ENCODE results near the gene NDRG4. TPM values are rescaled to one million over a fixed set of nuclear protein-coding genes. Genes with fewer than 3 reads are reported as not detected.

The NDRG4 gene
- total RNA-seq, 2 experiments from 2014 or later: 0.83 to 1.2 TPM

DNA sequence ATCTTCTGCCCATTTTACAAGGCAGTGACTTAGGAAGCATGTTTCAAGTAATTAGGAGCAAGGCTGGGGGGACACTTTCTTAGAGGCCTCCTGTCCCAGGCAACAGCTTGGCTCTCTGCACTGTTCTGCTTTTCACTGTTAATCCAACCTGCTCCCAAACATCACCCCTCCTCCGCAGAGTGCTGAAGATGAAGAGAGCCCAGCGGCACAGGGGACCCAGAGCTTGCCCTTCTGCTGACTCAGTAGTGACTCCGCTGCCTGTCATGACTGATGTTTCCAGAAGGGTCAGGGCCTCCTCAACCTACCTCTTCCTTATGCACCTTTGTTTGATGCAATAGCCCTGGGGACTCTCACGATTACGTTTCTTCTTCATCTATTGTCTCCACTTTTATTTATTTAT, 38.9 kb upstream of the NDRG4 start:
- Mint-ChIP-seq H3K36me3 (ENCODE audit: low read depth) (no peaks in the 10 kb centered on the region), H3K9me3 (no peaks in the 10 kb centered on the region), H3K4me1 (peaks cover 13% of the 10 kb centered on the region), H3K27ac (no peak overlapping the region), H3K4me3 (no peak overlapping the region), H3K27me3 (peaks cover 34% of the 10 kb centered on the region)
- POLR2A ChIA-PET: no interaction called here
- no peak for DNase-seq
- CTCF ChIA-PET: interaction anchor here (1.1 kb wide), 1 partner anchor 35 kb away, joined by 3 read pairs; no protein-coding TSS in a partner anchor

DNA sequence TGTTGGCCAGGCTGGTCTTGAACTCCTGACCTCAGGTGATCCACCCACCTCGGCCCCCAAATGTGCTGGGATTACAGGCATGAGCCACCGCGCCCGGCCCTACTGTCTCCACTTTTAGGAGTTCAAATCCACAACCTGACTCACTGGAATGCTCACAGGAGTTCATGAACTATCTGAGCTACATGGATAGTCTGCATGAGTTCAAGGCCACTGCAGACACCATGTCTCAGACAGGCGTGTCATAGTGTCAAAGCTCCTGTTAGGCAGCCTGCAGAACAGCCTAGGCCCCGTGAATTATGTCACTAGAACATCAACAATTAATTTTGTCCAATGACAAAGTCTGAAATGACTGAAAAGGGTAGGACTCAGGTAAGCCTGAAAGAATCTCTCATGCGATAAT, 38.3 kb upstream of the NDRG4 start:
- Mint-ChIP-seq H3K27me3 (peaks cover 40% of the 10 kb centered on the region), H3K9me3 (no peaks in the 10 kb centered on the region), H3K4me1 (peaks cover 13% of the 10 kb centered on the region), H3K4me3 (no peak overlapping the region), H3K27ac (no peak overlapping the region), H3K36me3 (ENCODE audit: low read depth) (no peaks in the 10 kb centered on the region)
- POLR2A ChIA-PET: no interaction called here
- DNase-seq: no peak
- CTCF ChIA-PET: interaction anchor here (1.0 to 1.1 kb wide), 2 partner anchors 26 to 35 kb away, joined by 3 read pairs; no protein-coding TSS in a partner anchor

DNA sequence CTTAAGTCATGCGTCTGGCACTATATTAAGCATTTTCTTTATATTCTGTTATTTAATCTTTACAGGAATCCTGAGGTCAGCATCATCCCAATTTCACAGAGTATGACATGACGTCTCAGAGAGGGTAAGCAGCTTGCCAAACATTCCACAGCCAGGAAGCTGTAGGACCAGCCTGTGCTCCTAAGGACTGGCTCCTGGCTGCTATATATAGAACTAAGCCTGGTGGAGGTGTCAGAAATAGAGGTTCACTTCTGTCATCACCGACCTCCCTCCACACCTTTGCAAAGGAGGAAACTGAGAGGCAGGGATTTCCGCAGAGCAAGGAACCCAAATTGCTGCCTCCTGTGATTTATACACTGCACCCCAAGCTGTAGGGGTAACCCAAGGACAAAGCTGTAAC, 37.9 kb upstream of the NDRG4 start:
- ChIA-PET CTCF (interaction anchor here (1.0 to 1.1 kb wide), 2 partner anchors 25 to 36 kb away, joined by 3 read pairs; no protein-coding TSS in a partner anchor), POLR2A (no interaction called here)
- Mint-ChIP-seq H3K27ac (no peak overlapping the region), H3K4me1 (peaks cover 13% of the 10 kb centered on the region), H3K36me3 (ENCODE audit: low read depth) (no peaks in the 10 kb centered on the region), H3K27me3 (peaks cover 45% of the 10 kb centered on the region), H3K9me3 (no peaks in the 10 kb centered on the region), H3K4me3 (no peak overlapping the region)
- no peak for DNase-seq

DNA sequence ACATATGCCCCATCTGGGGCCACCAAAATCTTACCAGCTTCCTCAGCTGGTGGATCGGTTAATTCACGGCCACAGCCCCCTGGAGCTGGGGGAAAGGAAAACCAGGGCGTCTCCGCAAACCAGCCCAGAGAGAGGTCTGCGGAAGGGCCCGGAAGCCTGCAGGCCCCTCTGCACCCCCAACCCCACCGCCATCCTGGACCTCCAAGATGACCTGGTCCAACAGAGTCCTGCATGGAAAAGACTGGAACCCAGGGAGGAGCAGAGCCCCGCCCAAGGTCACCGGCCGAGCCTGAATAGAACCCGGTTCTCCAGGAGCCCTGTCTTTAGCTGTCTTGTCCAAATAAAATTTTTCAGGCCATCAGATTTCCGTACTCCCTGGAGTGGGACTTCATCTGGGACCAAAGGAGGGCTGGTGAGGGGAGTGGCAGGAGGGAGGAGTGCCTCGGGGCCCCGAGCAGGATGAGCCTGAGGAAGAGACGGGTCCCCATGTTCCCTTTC, 37.4 kb upstream of the NDRG4 start:
- Mint-ChIP-seq H3K36me3 (ENCODE audit: low read depth) (no peaks in the 10 kb centered on the region), H3K9me3 (no peaks in the 10 kb centered on the region), H3K27ac (no peak overlapping the region), H3K4me3 (no peak overlapping the region), H3K4me1 (peaks cover 13% of the 10 kb centered on the region), H3K27me3 (peaks cover 48% of the 10 kb centered on the region)
- CTCF ChIA-PET: interaction anchor here (1.0 to 1.1 kb wide), 2 partner anchors 25 to 36 kb away, joined by 3 read pairs; no protein-coding TSS in a partner anchor
- POLR2A ChIA-PET: no interaction called here
- no peak for DNase-seq

DNA sequence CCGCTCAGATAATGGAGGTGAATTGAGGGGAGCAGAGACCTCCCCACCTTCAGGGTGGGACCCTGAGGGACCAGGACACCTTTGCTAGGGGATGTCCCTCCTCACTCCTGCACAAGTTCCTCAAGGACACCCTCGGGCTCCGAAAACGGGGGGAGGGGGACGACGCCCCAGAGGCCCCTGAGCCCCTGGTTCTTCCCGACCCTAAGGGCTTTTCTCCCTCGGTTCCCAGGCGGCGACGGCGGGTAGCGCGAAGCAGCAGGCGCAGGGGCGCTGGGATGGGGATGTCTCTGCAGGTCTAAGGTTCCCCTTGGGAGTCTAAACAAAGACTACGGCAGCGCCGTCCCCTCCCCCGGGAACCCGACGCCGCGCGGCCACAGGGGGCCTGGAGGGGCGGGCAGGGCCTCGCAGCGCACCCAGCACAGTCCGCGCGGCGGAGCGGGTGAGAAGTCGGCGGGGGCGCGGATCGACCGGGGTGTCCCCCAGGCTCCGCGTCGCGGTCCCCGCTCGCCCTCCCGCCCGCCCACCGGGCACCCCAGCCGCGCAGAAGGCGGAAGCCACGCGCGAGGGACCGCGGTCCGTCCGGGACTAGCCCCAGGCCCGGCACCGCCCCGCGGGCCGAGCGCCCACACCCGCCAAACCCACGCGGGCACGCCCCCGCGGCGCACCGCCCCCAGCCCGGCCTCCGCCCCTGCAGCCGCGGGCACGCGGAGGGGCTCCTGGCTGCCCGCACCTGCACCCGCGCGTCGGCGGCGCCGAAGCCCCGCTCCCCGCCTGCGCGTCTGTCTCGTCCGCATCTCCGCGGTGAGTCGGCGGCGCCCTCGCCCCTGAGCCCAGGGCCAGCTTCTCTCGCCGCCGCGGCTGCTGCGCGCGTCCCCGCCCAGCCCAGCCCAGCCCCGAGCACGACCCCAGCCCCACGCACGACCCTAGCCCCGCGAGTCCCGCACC, 36.7 kb upstream of the NDRG4 start:
- ChIA-PET CTCF (no interaction called here), POLR2A (no interaction called here)
- H3K4me3 Mint-ChIP-seq: no peak overlapping the region
- no peaks in the 10 kb centered on the region for H3K36me3 Mint-ChIP-seq (ENCODE audit: low read depth)
- peaks cover 52% of the 10 kb centered on the region for H3K27me3 Mint-ChIP-seq
- no peak overlapping the region for H3K27ac Mint-ChIP-seq
- peaks cover 13% of the 10 kb centered on the region for H3K4me1 Mint-ChIP-seq
- DNase-seq: no peak
- H3K9me3 Mint-ChIP-seq: no peaks in the 10 kb centered on the region

DNA sequence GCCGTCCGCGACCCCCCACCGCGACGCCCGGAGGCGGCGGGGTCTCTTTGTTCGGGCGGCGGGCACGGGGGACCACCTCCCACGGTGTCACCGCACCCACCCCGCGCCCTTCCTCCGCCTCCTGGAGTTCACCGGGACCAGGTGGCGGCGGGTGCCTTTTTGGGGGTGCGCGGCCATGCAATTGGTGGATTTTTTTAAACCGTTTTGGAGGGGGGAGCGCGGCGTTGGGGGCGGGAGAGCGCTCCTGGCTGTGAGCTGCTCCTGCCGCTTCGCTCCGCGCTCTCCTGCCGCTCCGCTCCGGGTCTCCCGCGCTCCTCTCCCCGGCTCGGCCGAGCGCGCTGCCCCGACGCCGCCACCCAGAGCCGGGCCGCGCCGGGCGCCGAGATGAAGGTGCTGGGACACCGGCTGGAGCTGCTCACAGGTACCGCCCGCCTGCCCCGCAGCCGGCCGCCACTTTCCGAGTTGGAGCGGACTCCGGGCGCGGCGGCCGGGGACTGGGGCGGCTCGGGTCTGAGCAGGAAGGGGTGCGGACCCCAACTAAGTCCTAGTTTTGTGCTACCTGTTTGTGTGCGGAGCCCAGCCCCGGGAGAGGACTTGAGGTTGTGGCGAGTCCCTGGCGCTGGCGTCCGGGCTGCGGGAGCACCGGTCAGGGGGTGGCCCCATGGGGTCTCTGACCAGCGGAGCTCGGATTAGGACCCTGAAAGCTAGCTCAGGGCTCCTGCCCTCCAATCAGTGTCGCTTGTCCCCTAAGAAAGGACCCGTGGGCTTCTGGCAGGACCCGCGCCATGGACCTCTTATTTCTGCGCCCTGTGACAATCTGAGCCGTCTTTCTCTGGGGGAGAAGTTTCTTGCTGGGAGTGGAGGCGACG, 35.7 kb upstream of the NDRG4 start:
- no peak overlapping the region for H3K27ac Mint-ChIP-seq
- peaks cover 9% of the 10 kb centered on the region for H3K4me1 Mint-ChIP-seq
- ChIA-PET POLR2A (no interaction called here), CTCF (no interaction called here)
- no peaks in the 10 kb centered on the region for H3K36me3 Mint-ChIP-seq (ENCODE audit: low read depth)
- H3K4me3 Mint-ChIP-seq: no peak overlapping the region
- peaks cover 53% of the 10 kb centered on the region for H3K27me3 Mint-ChIP-seq
- H3K9me3 Mint-ChIP-seq: no peaks in the 10 kb centered on the region
- no peak for DNase-seq

DNA sequence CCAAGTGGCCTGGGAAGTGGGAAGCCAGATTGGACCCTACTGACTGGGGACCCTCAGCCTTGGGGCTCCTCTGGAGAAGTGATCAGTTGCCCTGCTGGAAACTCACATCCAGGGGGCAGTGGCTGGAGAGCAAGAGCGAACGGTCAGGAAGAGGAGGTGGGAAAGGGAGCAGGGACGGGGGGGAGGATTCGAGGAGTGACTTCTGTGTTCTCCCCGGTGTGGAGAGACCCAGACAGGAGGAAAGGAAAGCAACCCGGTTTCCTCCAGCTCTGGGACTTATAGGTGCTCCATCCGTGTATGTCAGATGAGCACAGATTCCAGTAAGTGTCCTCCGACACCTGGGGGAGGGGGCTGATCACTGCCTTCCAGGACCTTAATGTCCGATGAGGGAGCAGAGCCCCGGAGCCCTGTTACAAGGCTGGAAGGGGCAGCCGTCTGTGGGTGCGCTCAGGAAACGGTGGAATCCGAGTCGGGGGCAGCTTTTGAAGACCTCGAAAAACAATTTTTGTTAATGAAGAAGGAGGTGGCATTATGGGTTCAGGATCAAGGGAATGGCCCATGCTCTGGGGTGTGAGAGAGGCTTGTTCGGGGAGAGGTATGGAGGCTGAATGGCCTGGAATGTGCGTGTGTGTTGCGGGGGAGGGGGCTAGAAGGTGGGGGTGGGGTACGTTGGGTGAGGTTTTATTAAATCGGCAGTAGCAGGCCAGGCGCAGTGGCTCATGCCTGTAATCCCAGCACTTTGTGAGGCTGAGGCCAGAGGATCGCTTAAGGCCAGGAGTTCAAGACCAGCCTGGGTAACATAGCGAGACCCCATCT, 34.8 kb upstream of the NDRG4 start:
- no peaks in the 10 kb centered on the region for H3K36me3 Mint-ChIP-seq (ENCODE audit: low read depth)
- CTCF ChIA-PET: no interaction called here
- H3K27ac Mint-ChIP-seq: no peak overlapping the region

DNA sequence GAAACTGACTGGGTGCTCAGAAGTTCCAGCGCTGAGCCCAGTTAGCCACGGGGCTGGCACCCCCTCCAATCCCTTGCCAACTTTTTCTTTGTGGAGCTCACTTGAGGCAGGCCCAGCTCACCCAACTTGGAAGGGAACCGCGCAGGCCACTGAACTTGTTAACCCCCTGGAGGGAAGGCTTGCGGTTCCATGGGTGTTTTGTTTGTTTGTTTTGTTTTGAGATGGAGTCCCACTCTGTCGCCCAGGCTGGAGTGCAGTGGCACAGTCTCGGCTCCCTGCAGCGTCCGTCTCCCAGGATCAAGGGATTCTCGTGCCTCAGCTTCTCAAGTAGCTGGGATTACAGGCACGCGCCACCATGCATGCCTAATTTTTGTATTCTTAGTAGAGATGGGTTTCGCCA, 34.1 kb upstream of the NDRG4 start:
- H3K27me3 Mint-ChIP-seq: peaks cover 60% of the 10 kb centered on the region
- no peaks in the 10 kb centered on the region for H3K36me3 Mint-ChIP-seq (ENCODE audit: low read depth)
- H3K4me1 Mint-ChIP-seq: peaks cover 4% of the 10 kb centered on the region
- DNase-seq: no peak
- ChIA-PET CTCF (no interaction called here), POLR2A (interaction anchor here (0.9 kb wide), 1 partner anchor 12 kb away, joined by 3 read pairs; no protein-coding TSS in a partner anchor)
- no peaks in the 10 kb centered on the region for H3K9me3 Mint-ChIP-seq
- no peak overlapping the region for H3K4me3 Mint-ChIP-seq
- no peak overlapping the region for H3K27ac Mint-ChIP-seq

More for the DNA sequence above, 34.8 kb upstream of the NDRG4 start:
- peaks cover 4% of the 10 kb centered on the region for H3K4me1 Mint-ChIP-seq
- H3K9me3 Mint-ChIP-seq: no peaks in the 10 kb centered on the region
- POLR2A ChIA-PET: interaction anchor here (0.9 kb wide), 1 partner anchor 11 kb away, joined by 3 read pairs; no protein-coding TSS in a partner anchor
- H3K27me3 Mint-ChIP-seq: peaks cover 57% of the 10 kb centered on the region
- no peak for DNase-seq
- H3K4me3 Mint-ChIP-seq: no peak overlapping the region

DNA sequence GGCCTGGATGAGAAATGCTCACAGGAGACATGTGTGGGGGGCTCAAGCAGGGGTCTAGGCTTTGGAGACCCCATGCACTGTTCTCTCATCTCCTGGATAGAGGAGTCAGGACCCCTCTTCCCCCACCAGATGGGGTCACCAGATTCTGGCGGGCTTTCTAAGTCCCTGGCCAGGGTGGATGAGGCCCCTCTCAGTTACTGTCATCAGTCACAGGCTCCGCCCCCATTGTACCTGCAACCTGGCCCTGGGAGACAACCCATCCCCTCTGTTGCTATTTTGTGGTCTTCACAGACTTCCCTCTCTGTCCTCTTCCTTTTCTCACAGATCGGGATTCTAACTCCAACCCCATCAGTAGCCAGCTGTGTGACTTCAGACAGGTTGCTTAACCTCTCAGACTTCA, 33.5 kb upstream of the NDRG4 start:
- no peak for DNase-seq
- H3K4me1 Mint-ChIP-seq: peaks cover 4% of the 10 kb centered on the region
- no peak overlapping the region for H3K27ac Mint-ChIP-seq
- ChIA-PET POLR2A (no interaction called here), CTCF (no interaction called here)
- H3K9me3 Mint-ChIP-seq: no peaks in the 10 kb centered on the region
- H3K27me3 Mint-ChIP-seq: peaks cover 60% of the 10 kb centered on the region
- H3K4me3 Mint-ChIP-seq: no peak overlapping the region
- no peaks in the 10 kb centered on the region for H3K36me3 Mint-ChIP-seq (ENCODE audit: low read depth)

DNA sequence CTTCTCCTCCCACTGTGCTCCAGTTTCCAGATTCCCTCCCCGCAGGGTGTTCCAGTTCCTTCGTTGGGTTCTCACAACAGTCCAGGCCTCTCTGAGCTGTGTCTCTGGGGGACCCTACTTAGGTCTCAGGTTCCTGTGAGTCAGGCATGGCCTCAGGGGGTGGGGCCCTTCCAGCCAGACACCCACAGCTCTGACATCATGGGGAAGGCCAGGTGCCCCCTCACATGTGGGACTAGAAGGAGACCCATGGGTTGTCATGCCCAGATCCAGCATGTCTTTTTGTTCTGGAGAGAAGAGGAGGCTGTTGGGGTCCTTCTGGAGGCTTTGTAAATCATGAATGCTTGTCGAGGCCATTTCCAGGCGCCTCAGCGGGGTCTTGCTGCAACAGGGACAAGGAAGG, 32.0 kb upstream of the NDRG4 start:
- ChIA-PET CTCF (no interaction called here), POLR2A (no interaction called here)
- no peak overlapping the region for H3K4me3 Mint-ChIP-seq
- peaks cover 2% of the 10 kb centered on the region for H3K4me1 Mint-ChIP-seq
- peaks cover 46% of the 10 kb centered on the region for H3K27me3 Mint-ChIP-seq
- no peaks in the 10 kb centered on the region for H3K36me3 Mint-ChIP-seq (ENCODE audit: low read depth)
- no peak overlapping the region for H3K27ac Mint-ChIP-seq
- H3K9me3 Mint-ChIP-seq: no peaks in the 10 kb centered on the region
- DNase-seq: no peak

DNA sequence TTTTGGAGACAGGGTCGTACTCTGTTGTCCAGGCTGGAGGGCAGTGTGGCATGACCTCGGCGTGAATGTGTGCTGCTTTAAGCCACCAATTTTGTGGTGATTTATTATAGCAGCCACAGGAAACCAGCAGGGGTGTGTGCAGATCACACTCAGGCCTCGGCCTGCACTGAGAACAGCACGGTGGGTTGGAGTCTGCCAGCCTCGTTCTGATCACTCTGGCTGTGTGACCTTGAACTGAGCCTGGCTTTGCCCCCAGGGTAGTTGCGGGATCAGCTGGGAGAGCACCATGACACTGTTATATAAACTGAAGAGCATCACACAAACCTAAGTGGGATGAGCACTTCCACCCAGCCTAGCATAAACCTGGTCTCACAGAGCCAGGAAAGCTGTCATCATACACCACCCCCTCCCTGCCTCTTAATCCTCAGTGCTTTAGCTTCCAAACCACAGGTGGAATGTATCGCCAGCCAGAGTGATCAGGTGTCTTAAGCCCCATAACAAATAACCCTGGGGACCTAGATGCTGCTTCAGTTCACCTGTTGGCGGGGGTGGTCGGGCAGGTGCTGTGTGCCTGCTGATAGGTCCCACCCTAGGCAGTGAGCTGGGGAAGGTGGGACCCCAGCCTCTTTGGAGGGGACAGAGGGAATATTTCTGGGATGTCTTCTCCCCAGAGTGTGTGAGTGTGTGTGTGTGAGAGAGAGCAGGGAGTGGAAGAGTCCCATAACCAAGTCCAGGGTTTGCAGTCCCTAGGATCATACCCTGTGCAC, 28.6 kb upstream of the NDRG4 start:
- H3K9me3 Mint-ChIP-seq: no peaks in the 10 kb centered on the region
- no peaks in the 10 kb centered on the region for H3K36me3 Mint-ChIP-seq (ENCODE audit: low read depth)
- no peak overlapping the region for H3K27ac Mint-ChIP-seq
- no peak for DNase-seq
- CTCF ChIA-PET: interaction anchor here (0.7 to 1.2 kb wide), 4 partner anchors 129 to 1600 kb away, joined by 3 to 6 read pairs (median 3); no protein-coding TSS in a partner anchor
- POLR2A ChIA-PET: interaction anchor here (1.1 kb wide), 1 partner anchor 16 kb away, joined by 3 read pairs; no protein-coding TSS in a partner anchor
- H3K27me3 Mint-ChIP-seq: peaks cover 39% of the 10 kb centered on the region
- H3K4me1 Mint-ChIP-seq: no peaks in the 10 kb centered on the region
- no peak overlapping the region for H3K4me3 Mint-ChIP-seq

DNA sequence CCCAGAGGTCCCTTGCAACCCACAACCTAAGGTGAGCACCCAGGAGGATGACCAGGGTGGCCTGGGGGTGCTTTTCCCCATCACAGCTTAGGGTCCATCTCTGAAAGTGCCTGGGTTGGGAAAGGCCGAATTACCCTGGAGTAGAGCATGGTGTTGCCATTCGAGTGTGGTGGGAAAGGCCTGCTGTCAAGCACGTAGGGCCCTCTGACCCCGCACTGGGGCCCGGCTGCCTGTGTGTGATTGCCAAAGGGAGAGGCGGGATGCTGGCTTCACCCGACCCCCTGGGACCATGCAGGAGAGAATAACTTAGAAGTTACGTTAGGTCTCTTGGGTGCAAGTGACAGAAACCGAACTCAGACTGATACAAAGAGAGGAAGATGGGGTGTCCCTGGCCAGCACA, 27.7 kb upstream of the NDRG4 start:
- DNase-seq: no peak
- POLR2A ChIA-PET: no interaction called here
- Mint-ChIP-seq H3K4me3 (no peak overlapping the region), H3K9me3 (no peaks in the 10 kb centered on the region), H3K4me1 (no peaks in the 10 kb centered on the region), H3K36me3 (ENCODE audit: low read depth) (no peaks in the 10 kb centered on the region), H3K27ac (no peak overlapping the region), H3K27me3 (peaks cover 32% of the 10 kb centered on the region)
- CTCF ChIA-PET: interaction anchor here (0.6 kb wide), 1 partner anchor 42 kb away, joined by 6 read pairs; no protein-coding TSS in a partner anchor
